A549 (cell line): ENCODE results near the gene CPB1. TPM values are rescaled to one million over a fixed set of nuclear protein-coding genes. Genes with fewer than 3 reads are reported as not detected.

ENCODE experiments used
- ATAC-seq, 2 experiments: fragments of 200-7000 bp in 1 of 2; fragments of >200 bp in 1 of 2; cut with Nextera tagmentation in 1 of 2; cut with Tn5 transposase in 1 of 2; 3 replicates each; pipeline versions ENCODE4 v1.8.0 to v1.9.1; 2018 to 2020; ENCODE audit warnings: mild to moderate bottlenecking in 1 of 2, moderate library complexity in 1 of 2
- CTCF ChIA-PET: fragments of 300-600 bp; sonication (Branson Sonifier 250); formaldehyde crosslinking; extraction: SDS; loops from one replicate; lab custom pipeline; 2021; ENCODE audit warnings: antibody characterized with exemption, inconsistent platforms; lab: Yijun Ruan, JAX
- POLR2A ChIA-PET: fragments of 350-600 bp; formaldehyde crosslinking; extraction: SDS; loops from one replicate; lab custom pipeline; 2021; ENCODE audit warnings: antibody characterized with exemption, inconsistent platforms; lab: Yijun Ruan, JAX
- DNase-seq, 2 experiments: peaks; one replicate each; pipeline versions ENCODE4 v3.0.0 to v3.0.0-alpha.2; 2011 to 2016; ENCODE audit warnings: low read depth in 1 of 2, low spot score in 1 of 2
- FAIRE-seq: peaks from 2 replicates; lab custom pipeline; 2011; peaks lifted over from hg19 to GRCh38; lab: Jason Lieb, UNC
- H3K27ac ChIP-seq, 2 experiments: fragments of >200 bp; sonication (Bioruptor Twin); formaldehyde crosslinking; 3 replicates each; pipeline ENCODE4 v1.5.1; 2016 to 2017
- H3K4me1 ChIP-seq: fragments of >200 bp; sonication (Bioruptor Twin); formaldehyde crosslinking; 3 replicates; pipeline ENCODE4 v1.6.1; 2016
- H3K4me2 ChIP-seq: fragments of >200 bp; sonication (Bioruptor Twin); formaldehyde crosslinking; 3 replicates; pipeline ENCODE4 v1.6.1; 2016
- H3K4me3 ChIP-seq: fragments of >200 bp; sonication (Bioruptor Twin); formaldehyde crosslinking; 3 replicates; pipeline ENCODE4 v1.5.1; 2016
- H3K9me3 ChIP-seq: fragments of >200 bp; sonication (Bioruptor Twin); formaldehyde crosslinking; 3 replicates; pipeline ENCODE4 v1.6.1; 2016
- BHLHE40 ChIP-seq: IDR thresholded peaks from 2 replicates; pipeline ENCODE4 v1.6.1; 2012; ENCODE audit warnings: low read depth, low read length, inconsistent platforms
- CBX2 ChIP-seq: fragments of 200-600 bp; sonication (generic); IDR thresholded peaks from 2 replicates; pipeline ENCODE4 v1.6.1; 2016; ENCODE audit warnings: low read depth, mild to moderate bottlenecking, borderline replicate concordance
- CBX8 ChIP-seq: fragments of 200-600 bp; sonication (generic); IDR thresholded peaks from 2 replicates; pipeline ENCODE4 v1.6.1; 2016
- CHD2 ChIP-seq: fragments of 150-350 bp; IDR thresholded peaks from 2 replicates; pipeline ENCODE4 v1.6.1; 2014; ENCODE audit warnings: low read length; ENCODE audit not compliant: partially characterized antibody
- EHF ChIP-seq: fragments of 250-450 bp; sonication (Bioruptor Pico); IDR thresholded peaks from 2 replicates; pipeline ENCODE4 v1.5.0; 2020; ENCODE audit warnings: mild to moderate bottlenecking
- EHMT2 ChIP-seq: fragments of 200-600 bp; sonication (generic); IDR thresholded peaks from 2 replicates; pipeline ENCODE4 v1.6.1; 2016; ENCODE audit warnings: antibody characterized with exemption, low read depth, mild to moderate bottlenecking, moderate library complexity
- GATA3 ChIP-seq: IDR thresholded peaks from 2 replicates; pipeline ENCODE4 v1.6.1; 2012; ENCODE audit warnings: borderline replicate concordance
- HOXB13 ChIP-seq: fragments of 250-450 bp; sonication (Bioruptor Pico); IDR thresholded peaks from 2 replicates; pipeline ENCODE4 v1.5.0; 2020; ENCODE audit warnings: low read depth, mild to moderate bottlenecking, moderate library complexity
- NFE2L2 ChIP-seq: fragments of 150-350 bp; conservative IDR thresholded peaks from 2 replicates; pipeline ENCODE4 v1.6.1; 2014; ENCODE audit warnings: low read length
- NPAS2 ChIP-seq: fragments of 250-450 bp; sonication (Bioruptor Pico); IDR thresholded peaks from 2 replicates; pipeline ENCODE4 v1.8.0; 2022; ENCODE audit warnings: mild to moderate bottlenecking, moderate library complexity, borderline replicate concordance
- POLR2A ChIP-seq: IDR thresholded peaks from 2 replicates; pipeline ENCODE4 v1.6.1; 2012; ENCODE audit warnings: mild to moderate bottlenecking, low read length
- POLR2AphosphoS2 ChIP-seq: conservative IDR thresholded peaks from 2 replicates; pipeline ENCODE4 v1.6.1; 2012; ENCODE audit warnings: low read length, improper control_type of control experiment, inconsistent platforms
- SREBF2 ChIP-seq: fragments of 450-650 bp; IDR thresholded peaks from 2 replicates; pipeline ENCODE4 v1.6.1; 2014; ENCODE audit warnings: mild to moderate bottlenecking, moderate library complexity
- TFCP2L1 ChIP-seq: fragments of 250-450 bp; sonication (Bioruptor Pico); IDR thresholded peaks from 2 replicates; pipeline ENCODE4 v1.5.0; 2021; ENCODE audit warnings: mild to moderate bottlenecking
- ZFP36 ChIP-seq: fragments of 450-650 bp; IDR thresholded peaks from 2 replicates; pipeline ENCODE4 v1.6.1; 2014; ENCODE audit warnings: borderline replicate concordance; ENCODE audit not compliant: partially characterized antibody
- ZNF302 ChIP-seq: fragments of 250-450 bp; sonication (Bioruptor Pico); IDR thresholded peaks from 2 replicates; pipeline ENCODE4 v1.9.0; 2021; ENCODE audit warnings: inconsistent platforms, mild to moderate bottlenecking, moderate library complexity
- WGBS: methylation state at CpG from one replicate; pipeline ENCODE4 v1.1.6; 2017; ENCODE audit errors: missing lambda C conversion rate; 5-methylcytosine and 5-hydroxymethylcytosine counted together
- polyA plus RNA-seq, 4 experiments: library from polyadenylated mRNA; depleted of rRNA in 3 of 4; stranded (reverse); fragments of >200 nt; fragmentation: RNase III in 1 of 4; extraction: RNeasy Plus Mini Kit Qiagen cat#74134 plus additional on column Dnase treatment in 1 of 4; gene quantifications; 2 replicates in 3 of 4; 3 replicates in 1 of 4; pipeline ENCODE4 v1.2.3, GENCODE V29; 2011 to 2017
- TF ChIP-seq, protein P1 (sequence below): fragments of >200 bp; sonication (Bioruptor Twin); formaldehyde crosslinking; IDR thresholded peaks from 3 replicates; pipeline ENCODE4 v1.5.1; 2016
- TF ChIP-seq, protein P2 (sequence below): IDR thresholded peaks from 2 replicates; pipeline ENCODE4 v1.6.1; 2012
- TF ChIP-seq, protein P3 (sequence below): fragments of 450-650 bp; IDR thresholded peaks from 2 replicates; pipeline ENCODE4 v1.6.1; 2014; ENCODE audit warnings: antibody characterized with exemption
- TF ChIP-seq, protein P4 (sequence below): fragments of 200-600 bp; sonication (generic); IDR thresholded peaks from 2 replicates; pipeline ENCODE4 v1.6.1; 2016; ENCODE audit warnings: antibody characterized with exemption, mild to moderate bottlenecking, moderate library complexity
- TF ChIP-seq, protein P5 (sequence below): fragments of 250-450 bp; sonication (Bioruptor Pico); IDR thresholded peaks from 2 replicates; pipeline ENCODE4 v1.5.0; 2021; ENCODE audit warnings: mild to moderate bottlenecking, moderate library complexity, borderline replicate concordance

The CPB1 gene
- polyA plus RNA-seq, 2 of the 4 experiments (the other 2 are of a cell fraction) = not detected

DNA sequence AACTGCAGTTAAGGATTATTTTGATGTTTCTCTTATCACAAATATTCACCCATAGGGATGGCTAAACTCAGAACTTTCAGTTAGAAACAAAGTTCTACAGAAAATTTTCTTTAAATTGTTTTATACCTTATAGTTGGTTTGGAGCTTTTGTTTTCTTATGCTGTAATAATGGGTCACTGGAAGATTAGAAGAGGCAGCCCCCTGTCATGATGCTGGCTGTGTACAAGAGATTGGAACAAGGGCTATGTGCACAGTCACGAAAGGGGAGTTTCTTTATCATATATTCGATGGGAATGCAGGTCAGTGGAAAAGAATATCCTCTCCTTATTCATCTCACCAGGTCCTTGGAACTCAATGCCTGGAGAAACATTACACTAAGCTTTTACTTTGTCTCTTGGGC is 25.5 kb downstream of the CPB1 start:
- ChIA-PET POLR2A (no interaction called here), CTCF (interaction anchor here (1.0 to 2.3 kb wide), 3 partner anchors 9 to 473 kb away, joined by 3 to 8 read pairs (median 6); no protein-coding TSS in a partner anchor)
- WGBS = 62% methylated on average over 2 of the region's 2 CpGs
- FAIRE-seq (no peak), DNase-seq (no peak), ATAC-seq (no peak)
- H3K9me3 ChIP-seq = no peaks in the 10 kb centered on the region
- no peak overlapping the region for H3K27ac ChIP-seq
- H3K4me1 ChIP-seq = no peaks in the 10 kb centered on the region
- no peak overlapping the region for H3K4me3 ChIP-seq
- TF ChIP-seq EHF (CRISPR knock-in tag) (no peak), ZNF302 (CRISPR knock-in tag) (no peak), CBX2 (no peak), GATA3 (no peak), TFCP2L1 (no peak), EHMT2 (no peak)
- TF ChIP-seq, protein P1, sequence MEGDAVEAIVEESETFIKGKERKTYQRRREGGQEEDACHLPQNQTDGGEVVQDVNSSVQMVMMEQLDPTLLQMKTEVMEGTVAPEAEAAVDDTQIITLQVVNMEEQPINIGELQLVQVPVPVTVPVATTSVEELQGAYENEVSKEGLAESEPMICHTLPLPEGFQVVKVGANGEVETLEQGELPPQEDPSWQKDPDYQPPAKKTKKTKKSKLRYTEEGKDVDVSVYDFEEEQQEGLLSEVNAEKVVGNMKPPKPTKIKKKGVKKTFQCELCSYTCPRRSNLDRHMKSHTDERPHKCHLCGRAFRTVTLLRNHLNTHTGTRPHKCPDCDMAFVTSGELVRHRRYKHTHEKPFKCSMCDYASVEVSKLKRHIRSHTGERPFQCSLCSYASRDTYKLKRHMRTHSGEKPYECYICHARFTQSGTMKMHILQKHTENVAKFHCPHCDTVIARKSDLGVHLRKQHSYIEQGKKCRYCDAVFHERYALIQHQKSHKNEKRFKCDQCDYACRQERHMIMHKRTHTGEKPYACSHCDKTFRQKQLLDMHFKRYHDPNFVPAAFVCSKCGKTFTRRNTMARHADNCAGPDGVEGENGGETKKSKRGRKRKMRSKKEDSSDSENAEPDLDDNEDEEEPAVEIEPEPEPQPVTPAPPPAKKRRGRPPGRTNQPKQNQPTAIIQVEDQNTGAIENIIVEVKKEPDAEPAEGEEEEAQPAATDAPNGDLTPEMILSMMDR = no peak
- TF ChIP-seq, protein P2, sequence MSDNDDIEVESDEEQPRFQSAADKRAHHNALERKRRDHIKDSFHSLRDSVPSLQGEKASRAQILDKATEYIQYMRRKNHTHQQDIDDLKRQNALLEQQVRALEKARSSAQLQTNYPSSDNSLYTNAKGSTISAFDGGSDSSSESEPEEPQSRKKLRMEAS = no peak
- no peak overlapping the region for H3K4me2 ChIP-seq

DNA sequence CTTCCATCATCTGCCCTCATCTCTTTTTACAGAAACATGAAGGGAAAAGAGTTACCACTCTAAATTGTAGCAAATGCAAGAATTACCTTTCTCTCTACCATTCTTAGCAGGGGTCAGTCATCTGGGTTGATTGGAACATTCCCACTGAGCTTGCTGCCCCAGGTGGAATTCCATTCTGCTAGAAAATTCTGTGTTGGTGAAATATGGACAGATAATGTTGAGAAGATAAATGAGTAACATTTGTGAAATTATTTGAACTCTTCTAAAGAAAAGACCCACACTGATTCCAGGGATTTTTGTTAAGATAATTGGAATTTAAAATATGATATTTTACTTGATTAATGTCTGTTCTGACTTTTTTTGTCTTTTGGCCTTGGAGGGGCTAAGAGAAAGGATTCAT is 26.4 kb downstream of the CPB1 start:
- POLR2A ChIA-PET = no interaction called here
- no peak overlapping the region for H3K4me3 ChIP-seq
- TF ChIP-seq, protein P3, sequence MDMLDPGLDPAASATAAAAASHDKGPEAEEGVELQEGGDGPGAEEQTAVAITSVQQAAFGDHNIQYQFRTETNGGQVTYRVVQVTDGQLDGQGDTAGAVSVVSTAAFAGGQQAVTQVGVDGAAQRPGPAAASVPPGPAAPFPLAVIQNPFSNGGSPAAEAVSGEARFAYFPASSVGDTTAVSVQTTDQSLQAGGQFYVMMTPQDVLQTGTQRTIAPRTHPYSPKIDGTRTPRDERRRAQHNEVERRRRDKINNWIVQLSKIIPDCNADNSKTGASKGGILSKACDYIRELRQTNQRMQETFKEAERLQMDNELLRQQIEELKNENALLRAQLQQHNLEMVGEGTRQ = no peak
- TF ChIP-seq CHD2 (no peak), ZFP36 (no peak), NPAS2 (CRISPR knock-in tag) (no peak), HOXB13 (CRISPR knock-in tag) (no peak), NFE2L2 (no peak), SREBF2 (no peak), CBX2 (no peak), POLR2AphosphoS2 (no peak), POLR2A (no peak), BHLHE40 (no peak), EHMT2 (no peak), CBX8 (no peak)
- TF ChIP-seq, protein P4, sequence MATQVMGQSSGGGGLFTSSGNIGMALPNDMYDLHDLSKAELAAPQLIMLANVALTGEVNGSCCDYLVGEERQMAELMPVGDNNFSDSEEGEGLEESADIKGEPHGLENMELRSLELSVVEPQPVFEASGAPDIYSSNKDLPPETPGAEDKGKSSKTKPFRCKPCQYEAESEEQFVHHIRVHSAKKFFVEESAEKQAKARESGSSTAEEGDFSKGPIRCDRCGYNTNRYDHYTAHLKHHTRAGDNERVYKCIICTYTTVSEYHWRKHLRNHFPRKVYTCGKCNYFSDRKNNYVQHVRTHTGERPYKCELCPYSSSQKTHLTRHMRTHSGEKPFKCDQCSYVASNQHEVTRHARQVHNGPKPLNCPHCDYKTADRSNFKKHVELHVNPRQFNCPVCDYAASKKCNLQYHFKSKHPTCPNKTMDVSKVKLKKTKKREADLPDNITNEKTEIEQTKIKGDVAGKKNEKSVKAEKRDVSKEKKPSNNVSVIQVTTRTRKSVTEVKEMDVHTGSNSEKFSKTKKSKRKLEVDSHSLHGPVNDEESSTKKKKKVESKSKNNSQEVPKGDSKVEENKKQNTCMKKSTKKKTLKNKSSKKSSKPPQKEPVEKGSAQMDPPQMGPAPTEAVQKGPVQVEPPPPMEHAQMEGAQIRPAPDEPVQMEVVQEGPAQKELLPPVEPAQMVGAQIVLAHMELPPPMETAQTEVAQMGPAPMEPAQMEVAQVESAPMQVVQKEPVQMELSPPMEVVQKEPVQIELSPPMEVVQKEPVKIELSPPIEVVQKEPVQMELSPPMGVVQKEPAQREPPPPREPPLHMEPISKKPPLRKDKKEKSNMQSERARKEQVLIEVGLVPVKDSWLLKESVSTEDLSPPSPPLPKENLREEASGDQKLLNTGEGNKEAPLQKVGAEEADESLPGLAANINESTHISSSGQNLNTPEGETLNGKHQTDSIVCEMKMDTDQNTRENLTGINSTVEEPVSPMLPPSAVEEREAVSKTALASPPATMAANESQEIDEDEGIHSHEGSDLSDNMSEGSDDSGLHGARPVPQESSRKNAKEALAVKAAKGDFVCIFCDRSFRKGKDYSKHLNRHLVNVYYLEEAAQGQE = no peak
- TF ChIP-seq, protein P5, sequence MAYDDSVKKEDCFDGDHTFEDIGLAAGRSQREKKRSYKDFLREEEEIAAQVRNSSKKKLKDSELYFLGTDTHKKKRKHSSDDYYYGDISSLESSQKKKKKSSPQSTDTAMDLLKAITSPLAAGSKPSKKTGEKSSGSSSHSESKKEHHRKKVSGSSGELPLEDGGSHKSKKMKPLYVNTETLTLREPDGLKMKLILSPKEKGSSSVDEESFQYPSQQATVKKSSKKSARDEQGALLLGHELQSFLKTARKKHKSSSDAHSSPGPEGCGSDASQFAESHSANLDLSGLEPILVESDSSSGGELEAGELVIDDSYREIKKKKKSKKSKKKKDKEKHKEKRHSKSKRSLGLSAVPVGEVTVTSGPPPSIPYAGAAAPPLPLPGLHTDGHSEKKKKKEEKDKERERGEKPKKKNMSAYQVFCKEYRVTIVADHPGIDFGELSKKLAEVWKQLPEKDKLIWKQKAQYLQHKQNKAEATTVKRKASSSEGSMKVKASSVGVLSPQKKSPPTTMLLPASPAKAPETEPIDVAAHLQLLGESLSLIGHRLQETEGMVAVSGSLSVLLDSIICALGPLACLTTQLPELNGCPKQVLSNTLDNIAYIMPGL = no peak
- TF ChIP-seq, all 56 proteins: peak for 0
- no peaks in the 10 kb centered on the region for H3K4me1 ChIP-seq
- FAIRE-seq (no peak), DNase-seq (no peak), ATAC-seq (no peak)
- H3K4me2 ChIP-seq = no peak overlapping the region
- CTCF ChIA-PET = interaction anchor here (0.7 to 2.3 kb wide), 4 partner anchors 8 to 474 kb away, joined by 3 to 8 read pairs (median 4); no protein-coding TSS in a partner anchor
- H3K9me3 ChIP-seq = no peaks in the 10 kb centered on the region
- H3K27ac ChIP-seq = no peak overlapping the region
